HG03520 (cell line): ENCODE data around the gene RIT2.
"Not testable (repeated sequence)": the region's sequence is repeated elsewhere in the genome, so short reads cannot be mapped to it uniquely, and the experiment has no call there.

Source experiments
- ATAC-seq: cut with Tn5 transposase; IDR thresholded peaks from one replicate; pipeline ENCODE4 v1.9.1; 2021; ENCODE audit warnings: mild to moderate bottlenecking, moderate library complexity; ENCODE audit not compliant: unreplicated experiment

The RIT2 gene

DNA sequence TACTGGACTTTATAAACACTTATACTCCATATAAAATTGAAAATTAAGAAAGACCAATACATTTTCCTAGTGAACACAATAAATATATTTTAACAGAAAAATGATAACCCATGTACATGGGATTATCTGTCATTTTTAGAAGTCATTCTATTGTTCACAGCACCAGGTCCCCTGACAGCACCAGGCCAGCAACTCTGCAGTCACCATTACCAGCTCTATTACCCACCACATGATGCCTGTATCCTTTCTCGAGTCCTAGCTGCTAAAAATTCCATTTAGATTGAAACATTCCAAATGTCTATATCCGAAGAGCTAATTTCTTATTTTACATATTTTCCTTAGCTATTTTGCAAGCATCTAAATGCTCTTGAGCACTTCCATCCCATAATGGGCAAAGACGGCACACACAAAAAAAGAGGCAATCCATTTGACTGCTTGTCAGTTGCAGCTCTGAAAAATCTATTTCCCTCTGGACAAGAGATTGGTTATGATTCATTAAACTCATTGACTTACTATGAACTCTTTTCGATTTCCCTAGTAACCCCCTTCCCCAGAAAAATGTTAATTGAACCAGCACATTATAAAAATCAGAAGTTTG, 336.9 kb downstream of the RIT2 start:
- no peak for ATAC-seq

DNA sequence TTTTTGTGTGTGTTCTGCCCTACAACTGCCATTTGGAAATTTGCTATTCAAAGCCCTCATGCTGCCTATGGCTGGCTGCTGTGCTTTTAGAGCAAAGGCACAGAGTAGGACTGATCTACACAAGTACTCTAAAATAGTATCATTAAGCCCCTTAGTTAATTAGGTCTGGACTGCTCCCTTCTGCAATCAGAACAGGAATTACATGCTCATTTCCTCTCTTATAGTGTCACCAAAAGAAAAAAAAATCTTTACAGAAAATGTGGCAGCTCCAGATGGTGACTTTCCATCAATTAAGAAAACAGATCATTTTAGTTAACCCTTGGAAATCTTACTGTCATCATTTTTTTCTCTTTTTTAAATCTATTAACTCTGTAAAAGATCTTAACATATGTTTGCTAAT, 337.5 kb downstream of the RIT2 start:
- ATAC-seq: no peak

DNA sequence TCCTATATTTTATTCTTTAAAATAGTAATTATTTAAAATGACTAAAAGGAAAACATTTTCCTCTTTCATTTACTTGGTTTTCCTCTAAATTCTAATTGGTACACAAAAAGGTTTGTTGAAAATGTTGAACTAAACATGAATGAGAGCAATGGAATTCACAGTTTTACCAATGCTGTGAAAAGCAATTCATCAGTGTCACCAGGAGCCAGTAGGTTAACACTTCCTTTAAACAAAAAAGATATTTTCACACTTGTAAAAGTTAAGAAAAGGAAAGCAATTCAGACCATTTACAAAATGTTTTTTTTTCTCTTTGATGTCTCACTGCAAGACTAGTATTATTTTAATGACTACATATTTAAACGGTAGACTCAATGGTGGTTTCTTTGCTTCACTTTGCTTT, 341.6 kb downstream of the RIT2 start:
- ATAC-seq: no peak

DNA sequence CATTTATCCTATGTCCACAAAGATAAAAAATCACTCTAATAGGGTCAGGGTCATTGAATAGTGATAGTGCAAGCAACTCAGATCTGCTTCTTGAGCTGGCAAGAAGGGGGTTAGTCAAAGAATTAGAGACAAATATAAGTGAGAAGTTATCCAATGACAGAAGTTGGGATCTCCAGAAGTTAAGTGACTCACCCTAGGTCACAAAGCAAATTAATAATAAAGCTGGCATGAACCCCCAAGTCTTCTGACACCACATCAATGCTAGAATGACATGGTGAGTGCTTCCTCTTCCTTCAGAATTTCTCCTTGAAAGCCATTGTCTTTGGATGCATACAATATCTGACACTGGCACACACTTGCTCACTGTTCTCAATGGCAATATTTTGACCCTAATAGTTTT, 343.5 kb downstream of the RIT2 start:
- no peak for ATAC-seq

DNA sequence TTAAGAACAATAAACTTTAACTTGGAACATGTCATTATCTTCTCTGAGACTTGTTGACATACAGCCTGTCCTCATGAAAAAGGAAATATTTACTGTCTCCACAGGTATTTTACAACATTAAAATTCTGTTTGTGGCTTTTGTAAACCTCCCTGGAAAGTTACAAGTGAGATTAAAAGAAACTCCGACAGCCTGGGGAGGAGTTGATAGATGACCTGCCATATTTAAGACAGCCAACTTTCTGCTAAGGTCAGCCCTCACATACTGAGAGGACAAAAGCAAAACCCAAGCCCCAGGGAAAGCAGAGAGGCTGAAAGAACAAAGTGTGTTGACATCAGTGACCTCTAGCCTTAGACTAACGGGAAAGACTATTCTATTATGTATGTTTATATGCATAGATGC, 350.2 kb downstream of the RIT2 start:
- no peak for ATAC-seq

DNA sequence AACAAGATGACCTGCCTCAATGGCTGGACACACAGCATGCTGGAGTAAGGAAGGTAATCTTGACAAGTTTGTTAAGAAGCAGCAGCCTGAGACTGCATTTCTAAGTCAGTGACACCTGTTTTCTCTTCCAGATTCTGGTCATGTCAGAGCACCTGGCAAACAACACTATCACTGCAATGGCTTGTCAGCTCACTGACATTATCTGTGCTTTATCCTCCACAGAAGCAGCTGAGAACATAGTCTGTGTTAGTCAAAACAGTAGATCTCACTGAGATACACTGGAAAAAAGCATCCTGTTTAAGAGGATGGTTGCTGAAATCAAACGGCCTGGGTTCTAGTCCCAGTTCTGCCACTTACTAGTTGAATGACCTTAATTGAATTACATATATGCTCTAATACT, 355.2 kb downstream of the RIT2 start:
- no peak for ATAC-seq

DNA sequence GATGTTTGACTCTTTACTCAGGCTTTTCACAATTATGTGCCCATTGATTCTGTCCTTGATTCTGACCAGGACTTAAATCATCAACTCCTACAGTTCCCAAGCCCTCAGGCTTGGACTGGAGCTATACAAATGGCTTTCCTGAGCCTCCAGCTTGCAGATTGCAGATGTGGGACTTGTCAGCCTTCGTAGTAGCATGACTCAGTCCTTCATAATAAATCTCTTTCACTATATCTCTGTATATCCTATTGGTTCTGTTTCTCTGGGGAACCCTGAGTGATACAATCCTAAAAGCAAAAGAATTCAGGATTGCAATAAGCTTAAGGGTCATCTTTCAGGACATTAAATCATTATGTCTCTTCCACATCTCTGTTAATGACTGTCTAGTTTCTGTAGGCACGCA, 356.6 kb downstream of the RIT2 start:
- ATAC-seq: no peak

DNA sequence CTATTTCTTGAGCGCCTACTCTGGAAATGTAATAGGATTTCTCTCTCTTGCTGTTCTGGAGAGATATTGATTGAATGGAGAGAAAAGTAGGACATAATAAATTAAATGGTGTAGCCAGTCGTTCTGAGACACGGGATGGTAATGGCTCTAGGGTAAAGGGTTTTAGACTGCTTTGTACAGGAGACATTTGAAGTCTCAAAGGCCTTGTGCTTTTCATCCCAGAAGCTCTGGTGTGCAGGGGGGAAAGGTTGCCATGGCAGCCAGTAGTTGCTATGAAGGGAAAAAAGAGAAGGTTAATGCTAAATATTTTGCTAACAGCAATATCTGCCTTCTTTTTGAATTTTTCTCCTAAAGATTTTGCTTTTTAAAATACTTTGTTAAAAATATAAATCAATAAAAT, 359.3 kb downstream of the RIT2 start:
- ATAC-seq: no peak

DNA sequence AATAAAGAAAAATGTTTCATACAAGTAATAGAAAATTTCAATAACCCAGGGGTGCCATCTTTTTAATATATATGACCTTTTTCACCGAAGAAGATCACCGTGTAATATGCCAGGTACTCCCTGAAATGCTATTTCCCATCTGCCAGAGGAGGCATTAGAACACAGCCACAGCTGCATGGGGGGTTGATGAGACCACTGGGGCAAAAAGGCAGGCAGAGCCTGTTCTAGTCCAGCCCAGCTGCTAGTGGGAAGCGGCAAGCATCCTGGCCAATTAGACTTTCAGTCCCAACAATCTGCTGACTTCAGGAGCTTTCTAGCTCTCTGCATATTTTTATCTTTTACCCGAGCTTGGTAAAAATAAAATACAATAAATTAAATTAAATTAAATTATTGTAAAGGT, 362.6 kb downstream of the RIT2 start:
- ATAC-seq: no peak

DNA sequence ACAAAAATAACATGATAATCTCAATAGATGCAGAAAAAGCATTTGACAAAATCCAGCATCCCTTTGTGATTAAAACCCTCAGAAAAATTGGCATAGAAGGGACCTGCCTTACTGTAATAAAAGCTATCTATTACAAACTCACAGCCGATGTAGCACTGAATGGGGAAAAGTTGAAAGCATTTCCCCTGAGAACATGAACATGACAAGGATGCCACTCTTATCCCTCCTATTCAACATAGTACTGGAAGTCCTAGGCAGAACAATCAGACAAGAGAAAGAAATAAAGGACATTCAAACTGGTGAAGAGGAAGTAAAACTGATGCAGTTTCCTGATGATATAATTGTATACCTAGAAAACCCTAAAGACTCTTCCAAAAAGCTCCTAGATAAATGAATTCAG, 368.7 kb downstream of the RIT2 start:
- no peak for ATAC-seq

DNA sequence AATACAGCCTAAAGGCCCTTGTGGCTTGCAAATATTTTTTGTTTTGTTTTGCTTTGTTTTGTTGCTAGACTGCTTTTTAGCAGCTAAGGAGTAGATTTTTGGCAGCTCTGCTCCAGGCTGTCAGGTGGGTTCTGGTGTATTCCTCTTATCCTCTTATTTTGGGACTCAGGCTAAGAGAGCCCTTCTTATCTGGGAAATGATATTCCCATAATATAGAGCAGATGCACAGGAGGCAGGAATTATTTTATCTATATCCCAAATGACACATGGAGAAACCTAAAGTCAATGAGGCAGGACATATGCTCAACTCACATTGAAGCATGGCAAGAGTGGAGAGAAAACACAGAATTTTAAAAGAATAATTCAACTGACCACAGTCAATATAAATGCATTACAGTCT, 369.6 kb downstream of the RIT2 start:
- no peak for ATAC-seq

DNA sequence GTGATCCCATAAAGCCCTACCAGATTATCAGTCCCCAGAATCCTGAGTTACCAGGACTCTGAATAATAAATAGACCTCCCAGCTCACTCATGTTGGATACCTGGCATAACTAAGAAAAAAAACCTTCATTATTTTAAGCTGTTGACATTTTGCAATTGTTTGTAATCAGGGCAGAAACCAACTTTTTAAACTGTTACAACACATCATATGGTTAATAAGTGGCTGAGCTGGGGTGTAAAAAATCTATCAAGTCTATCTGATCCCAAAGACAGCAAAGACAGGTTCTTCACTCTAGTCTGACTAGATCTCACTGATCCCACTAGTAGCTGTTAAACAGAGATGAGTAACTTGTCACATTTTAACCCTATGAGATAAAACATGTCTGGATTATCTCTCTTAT, 370.3 kb downstream of the RIT2 start:
- no peak for ATAC-seq

DNA sequence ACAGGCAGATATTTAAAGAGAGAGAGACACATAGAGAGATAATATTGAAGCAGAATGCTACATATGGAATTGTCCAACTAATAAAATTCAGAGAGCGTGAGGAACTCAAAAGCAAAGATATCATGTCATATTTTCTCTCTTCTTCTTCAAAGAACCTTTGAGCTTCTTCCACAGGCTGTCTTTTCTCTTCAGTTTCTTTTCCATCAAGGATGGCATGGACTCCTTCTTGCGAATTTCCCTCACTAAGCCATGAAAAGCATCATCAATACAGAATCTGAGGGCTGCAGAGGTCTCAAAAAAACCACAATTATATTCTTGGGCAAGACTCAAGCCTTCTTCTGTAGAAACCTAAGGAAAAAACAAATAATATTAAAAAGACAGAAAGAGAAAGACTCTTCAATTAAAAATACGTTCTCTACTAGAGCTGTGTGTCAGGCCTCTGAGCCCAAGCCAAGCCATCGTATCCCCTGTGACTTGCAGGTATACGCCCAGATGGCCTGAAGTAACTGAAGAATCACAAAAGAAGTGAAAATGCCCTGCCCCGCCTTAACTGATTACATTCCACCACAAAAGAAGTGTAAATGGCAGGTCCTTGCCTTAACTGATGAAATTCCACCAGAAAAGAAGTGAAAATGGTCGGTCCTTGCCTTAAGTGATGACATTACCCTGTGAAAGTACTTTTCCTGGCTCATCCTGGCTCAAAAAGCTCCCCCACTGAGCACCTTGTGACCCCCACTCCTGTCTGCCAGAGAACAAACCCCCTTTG, 371.9 kb downstream of the RIT2 start:
- ATAC-seq: no peak

DNA sequence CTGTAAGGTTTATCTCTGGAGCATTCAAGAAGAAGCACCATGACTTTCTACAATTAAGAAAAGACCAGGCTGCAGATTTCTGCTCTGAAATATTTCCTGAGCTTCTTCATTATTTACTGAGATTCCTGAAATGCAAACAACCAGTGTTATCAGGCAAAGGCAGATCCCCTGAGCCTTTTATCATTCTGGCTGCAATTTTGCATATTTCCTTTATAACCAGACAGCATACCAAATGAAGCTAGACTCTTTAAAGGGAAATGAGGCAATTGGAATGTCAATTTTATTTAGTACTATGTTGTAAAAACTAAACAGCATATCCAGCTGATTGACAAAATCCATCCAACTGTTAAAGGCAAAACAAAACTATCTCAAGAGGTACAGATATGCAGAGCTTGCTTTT, 372.5 kb downstream of the RIT2 start:
- no peak for ATAC-seq

DNA sequence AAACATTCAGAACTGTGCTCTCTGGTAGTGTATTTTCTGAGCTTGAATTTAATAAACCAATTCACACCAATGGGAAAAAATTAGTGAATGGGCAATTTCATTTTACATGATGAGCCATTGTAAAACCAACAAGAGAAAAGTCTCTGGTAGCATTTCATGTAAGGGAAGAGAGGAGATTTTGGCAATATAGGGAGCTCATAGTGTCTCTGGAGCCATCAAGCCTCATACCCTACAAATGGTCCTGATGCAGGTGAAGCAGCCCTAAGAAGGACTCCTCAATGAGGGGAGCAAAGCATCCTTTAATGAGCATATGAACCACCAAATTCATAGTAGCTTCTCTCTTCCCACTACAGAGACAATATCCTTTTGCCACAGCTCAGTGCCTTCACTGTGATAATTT, 373.0 kb downstream of the RIT2 start:
- no peak for ATAC-seq

DNA sequence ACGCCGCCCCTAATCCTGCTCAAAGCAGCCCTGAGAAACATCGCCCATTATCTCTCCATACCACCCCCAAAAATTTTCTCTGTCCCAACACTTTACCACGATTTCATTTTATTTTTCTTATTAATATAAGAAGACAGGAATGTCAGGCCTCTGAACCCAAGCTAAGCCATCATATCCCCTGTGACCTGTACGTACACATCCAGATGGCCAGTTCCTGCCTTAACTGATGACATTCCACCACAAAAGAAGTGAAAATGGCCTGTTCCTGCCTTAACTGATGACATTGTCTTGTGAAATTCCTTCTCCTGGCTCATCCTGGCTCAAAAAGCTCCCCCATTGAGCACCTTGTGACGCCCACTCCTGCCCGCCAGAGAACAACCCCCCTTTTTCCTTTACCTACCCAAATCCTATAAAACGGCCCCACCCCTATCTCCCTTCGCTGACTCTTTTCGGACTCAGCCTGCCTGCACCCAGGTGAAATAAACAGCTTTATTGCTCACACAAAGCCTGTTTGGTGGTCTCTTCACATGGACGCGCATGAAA, 373.6 kb downstream of the RIT2 start:
- ATAC-seq: not testable (repeated sequence)

DNA sequence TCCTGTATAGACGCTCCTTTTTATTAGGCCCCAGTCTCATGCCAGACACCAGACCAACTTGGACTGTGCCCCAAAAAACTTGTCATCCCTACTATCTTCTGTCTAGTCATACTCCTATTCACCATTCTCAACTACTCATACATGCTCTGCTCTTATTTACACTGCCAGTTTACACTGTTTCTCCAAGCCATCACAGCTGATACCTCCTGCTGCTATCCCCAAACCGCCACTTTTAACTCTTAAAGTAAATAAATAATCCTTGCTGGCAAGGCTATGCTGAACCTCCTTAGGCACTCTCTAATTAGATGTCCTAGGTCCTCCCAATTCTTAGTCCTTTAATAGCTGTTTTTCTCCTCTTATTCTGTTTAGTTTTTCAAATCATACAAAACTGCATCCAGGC, 374.2 kb downstream of the RIT2 start:
- not testable (repeated sequence) for ATAC-seq

DNA sequence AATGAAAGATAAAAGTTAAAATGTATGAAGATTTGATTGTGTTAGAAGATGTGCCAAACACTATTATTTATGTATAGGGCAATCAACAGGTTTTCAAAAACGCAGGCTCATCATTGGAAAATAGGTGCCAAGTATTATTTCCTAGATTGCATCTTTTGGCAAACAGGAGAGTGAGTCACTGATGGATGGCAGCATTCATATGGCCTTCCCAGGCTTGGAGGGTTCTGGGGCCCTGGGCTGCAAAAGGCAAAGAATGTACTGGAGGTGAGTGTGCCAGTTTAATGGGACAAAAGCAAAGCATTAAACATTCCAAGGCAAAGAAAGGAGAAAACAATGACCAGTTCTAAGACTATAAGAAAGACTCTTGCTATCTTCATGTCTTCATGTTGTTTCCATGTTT, 379.4 kb downstream of the RIT2 start:
- no peak for ATAC-seq

DNA sequence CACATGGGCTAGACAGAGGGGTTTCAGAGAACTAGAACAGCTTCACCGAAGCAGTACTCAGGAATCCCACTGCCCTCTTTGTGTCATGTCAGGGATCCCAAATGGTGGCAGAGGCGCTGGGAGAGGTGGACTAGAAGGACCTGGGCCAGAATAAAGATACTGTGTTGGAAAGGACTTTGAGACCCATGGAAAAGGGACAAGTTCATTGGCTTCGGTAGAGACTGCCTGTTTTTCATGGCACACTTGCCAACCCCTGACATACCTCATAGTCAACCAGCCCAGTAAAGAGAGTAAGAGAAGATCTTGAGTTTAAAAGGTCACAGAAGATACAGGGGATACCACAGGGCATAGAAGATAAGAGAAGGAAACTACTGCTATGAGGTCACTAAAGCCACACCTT, 381.0 kb downstream of the RIT2 start:
- ATAC-seq: no peak

DNA sequence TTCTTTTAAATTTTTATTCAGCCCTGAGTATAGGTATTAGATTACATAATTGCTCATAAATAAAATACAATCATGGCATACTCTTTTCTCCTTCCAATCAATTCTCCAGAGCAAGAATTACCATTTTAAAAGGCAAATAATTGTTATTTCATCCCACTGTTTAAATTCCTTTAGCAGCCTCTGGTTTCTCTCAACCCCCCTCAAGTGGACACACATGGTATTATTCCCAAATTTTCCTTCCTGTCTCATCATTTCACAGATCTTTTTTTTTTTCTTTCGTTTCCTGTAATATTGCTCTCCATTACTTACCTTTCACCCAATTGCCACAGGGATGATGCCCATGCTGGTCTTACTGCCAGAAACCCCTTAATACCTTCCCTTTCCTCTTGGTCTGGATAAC, 385.2 kb downstream of the RIT2 start:
- no peak for ATAC-seq

DNA sequence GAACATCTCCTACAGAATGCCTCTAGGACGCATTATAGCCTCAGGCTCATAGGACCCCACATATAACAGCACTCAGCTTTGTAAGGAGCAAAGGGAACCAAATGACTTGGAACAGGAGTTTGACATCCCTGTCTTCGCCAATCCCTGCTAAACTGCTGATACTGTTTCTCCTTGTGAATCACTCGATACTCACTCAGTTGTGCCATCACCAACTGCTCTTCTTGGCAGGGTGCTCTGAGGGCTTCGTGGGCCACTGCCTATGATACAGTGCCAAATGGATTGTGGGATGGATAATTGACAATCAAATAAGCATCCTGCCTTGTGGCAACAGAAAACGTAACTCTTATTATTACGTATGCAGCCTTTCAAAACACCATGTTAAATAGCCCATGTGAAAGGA, 396.3 kb downstream of the RIT2 start:
- ATAC-seq: no peak

DNA sequence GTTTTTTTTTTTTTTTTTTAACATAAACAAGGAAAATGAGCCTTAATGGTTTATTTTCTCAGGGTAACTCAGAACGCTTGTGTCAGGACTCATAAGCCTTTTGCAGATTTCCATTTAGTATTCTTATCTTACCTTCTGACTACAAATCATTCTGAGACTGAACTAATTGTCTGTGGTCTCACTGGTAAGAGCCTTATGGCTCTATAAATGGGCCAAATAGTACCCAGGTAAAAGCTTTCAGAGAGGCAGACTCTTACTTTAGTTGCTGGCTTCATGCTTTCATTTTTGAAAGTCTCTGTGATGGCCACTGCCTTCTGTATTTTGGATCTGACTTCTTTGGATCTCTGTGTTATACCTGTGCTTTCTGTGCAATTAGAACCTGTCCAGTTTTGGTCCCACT, 403.4 kb downstream of the RIT2 start:
- ATAC-seq: no peak

DNA sequence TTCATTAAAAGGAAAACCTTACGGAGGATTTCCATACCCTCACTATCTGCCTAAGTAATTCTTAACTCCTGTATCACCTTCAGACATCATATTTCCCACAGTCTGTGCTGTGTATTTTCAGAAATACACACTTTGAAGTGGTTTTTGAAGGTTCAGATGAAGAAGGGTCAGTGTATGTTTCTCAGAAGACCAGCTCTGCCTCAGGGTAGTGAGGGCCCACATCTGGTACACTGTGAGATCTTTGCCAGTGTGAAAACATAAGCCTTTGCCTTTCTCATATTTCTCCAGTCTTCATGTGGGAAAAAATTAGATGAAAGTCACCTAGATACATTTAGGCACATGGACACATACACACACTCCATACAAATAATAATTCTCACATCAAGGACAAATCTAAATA, 408.4 kb downstream of the RIT2 start:
- ATAC-seq: no peak
